ENCODE measurements around the gene TDRD7.
"Not testable (repeated sequence)": the region's sequence is repeated elsewhere in the genome, so short reads cannot be mapped to it uniquely, and the experiment has no call there.

Gene TDRD7

GRCh38 chr9:97479496-97480159, 67.7 kb downstream of the TDRD7 start:
- DNase-seq (ENCODE audit: low read depth): no peak

DNA sequence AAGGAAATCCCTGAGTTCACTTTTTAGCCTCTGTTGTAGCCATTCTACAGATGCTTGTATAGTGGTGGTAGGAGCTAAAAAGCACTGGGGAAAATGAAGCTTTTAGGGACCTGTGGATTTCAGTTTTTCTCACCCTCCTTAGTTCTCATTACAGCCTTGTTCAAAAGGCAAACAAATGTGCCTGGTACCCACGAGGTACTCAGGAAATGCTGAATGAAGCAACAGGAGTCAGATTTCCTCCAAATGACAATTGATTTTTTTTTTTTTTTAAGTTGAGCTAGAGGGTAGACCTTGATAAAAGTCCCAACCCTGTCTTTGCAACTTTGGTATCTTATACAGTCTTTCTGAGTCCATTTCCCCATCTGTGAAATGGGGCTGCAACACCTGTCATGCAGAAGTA, 68.3 kb downstream of the TDRD7 start:
- no peak for DNase-seq (ENCODE audit: low read depth)

- DNase-seq (ENCODE audit: low read depth): no peak
Observed at GRCh38 chr9:97480749-97481148, 68.9 kb downstream of the TDRD7 start.

- DNase-seq (ENCODE audit: low read depth): no peak
Observed at GRCh38 chr9:97484134-97484533, 72.2 kb downstream of the TDRD7 start.

DNA sequence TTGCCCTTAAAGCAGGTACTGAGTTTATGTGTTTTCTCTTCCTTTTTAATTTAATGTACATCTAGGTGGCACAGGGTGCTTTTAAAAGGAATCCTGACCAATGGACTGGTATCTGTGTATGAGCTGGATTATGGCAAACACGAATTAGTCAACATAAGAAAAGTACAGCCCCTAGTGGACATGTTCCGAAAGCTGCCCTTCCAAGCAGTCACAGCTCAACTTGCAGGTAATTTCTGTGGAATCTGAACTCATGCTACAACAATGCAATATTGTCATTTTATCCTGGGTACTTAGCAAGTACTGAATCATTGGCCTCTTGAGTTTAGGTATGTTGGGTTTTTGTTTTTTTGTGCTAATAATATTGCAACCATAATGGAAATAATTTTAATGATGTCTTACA, 75.2 kb downstream of the TDRD7 start:
- peak; percentile 74 for DNase-seq (ENCODE audit: low read depth)

DNA sequence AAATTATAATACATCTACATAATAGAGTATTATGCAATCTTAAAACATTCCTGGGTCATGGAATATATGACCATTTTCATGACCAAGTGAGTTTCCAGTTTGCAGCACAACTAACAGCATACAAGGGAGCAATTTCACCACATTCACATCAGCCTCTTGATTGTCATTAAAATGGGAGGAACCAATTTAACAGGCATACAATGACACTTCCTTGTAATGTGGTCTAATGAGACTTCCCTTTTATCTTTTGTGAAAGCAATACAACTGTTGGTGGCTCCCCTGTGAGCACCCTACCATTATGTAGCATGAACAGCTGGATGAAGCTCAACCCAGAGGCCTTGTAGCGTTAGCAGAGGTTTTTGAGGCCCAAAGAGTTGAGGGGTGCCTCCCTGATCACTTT, 76.0 kb downstream of the TDRD7 start:
- DNase-seq (ENCODE audit: low read depth): no peak

- DNase-seq (ENCODE audit: low read depth): no peak
Observed at GRCh38 chr9:97491216-97491999, 79.5 kb downstream of the TDRD7 start.

GRCh38 chr9:97497558-97498375, 85.9 kb downstream of the TDRD7 start:
- not testable (repeated sequence) for DNase-seq (ENCODE audit: low read depth)

GRCh38 chr9:97498846-97499245, 87.0 kb downstream of the TDRD7 start:
- not testable (repeated sequence) for DNase-seq (ENCODE audit: low read depth)

DNA sequence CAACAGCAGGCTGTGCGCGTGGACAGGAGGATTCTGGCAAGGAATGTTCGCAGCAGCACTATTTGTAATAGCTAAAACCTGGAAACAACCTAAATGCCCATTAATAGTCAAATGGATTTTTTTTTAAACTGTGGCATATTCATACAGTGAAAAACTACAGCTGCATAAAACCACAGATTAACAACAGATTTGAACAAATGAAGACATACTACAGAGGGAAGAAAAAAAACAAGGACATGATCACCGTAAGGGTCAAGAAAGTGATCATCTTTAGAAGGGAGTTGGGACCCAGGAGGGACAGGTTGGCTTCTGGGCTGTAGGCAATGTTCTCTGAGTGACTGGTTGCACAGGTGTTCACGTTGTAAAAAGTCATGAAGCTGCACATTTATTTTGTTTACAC, 88.4 kb downstream of the TDRD7 start:
- DNase-seq (ENCODE audit: low read depth): no peak

DNA sequence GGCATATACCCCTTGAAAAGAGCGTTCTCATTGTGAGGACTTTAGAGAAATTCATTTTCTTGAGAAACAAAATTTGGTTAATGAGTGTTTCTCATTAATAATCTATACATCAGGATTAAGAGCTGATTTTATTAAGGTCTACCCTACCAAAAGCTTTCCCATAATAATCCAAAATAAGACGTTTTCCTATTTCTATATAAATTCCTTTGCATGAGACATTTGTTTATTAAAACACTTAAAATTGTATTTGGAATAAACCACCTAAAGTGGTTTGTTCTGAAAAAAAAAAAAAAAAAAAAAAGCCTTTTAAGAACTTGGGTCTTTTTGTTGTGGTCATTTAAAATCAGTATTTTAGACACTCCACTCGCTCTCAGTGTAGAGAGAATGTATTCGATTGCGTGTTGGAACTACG, 88.9 kb downstream of the TDRD7 start:
- DNase-seq (ENCODE audit: low read depth): no peak

DNA sequence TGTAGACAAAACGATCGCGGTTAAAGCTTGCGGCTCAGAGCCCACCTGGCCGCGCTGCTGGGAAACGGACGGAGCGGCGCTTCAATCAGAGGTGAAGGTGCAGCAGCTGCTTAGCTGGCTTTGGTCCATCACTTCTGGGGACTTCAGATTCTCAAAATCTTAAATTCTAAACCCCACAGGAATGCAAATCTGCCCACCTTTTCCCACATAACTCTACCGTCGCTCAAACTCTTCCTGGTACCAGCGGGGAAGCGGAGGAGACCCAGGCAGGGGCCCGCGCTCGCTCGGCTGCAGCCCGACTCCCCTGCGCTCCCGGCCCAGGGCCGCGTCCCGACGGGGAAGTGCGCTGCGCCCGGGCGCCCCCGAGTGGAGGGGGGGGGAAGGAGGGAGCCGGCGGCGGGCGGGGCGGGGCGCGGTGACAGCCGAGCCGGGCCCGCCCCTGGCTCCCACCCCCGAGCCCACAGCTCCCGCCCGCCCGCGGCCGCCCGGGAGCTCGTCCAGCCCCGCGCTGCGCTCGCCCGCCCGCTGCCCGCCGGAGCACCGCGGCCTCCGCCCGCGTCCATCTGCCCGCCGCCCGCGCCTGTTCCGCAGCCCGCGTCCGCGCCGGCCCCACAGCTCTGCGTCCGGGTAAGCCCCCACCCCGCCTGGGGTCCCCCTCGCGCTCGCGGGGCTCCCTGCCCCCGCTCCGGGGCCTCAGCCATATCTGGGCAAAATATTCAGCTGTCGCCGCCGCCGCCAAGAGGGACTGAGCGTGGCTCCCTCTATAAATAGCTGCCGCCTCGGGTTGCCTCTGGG, 89.5 kb downstream of the TDRD7 start, which contains the start of gene TMOD1:
TMOD1 (plus strand) TSS at position 490 of the 795 bp plus-strand sequence. CDS start 22,523 bp downstream, outside the sequence.
- peak; percentile 60 for DNase-seq (ENCODE audit: low read depth)

DNA sequence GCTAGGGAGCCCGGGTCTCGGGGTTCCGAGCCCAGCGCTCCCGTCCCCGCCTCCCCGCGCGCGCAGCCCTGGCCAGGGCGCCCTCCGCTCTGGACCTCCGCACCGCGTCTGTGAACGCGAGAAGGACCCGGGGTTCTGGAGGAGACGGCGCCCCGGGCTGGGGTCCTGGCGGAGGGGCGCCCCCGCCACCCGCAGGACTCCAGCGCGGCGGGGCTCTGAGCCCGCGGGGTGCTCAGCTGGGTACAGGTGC, 90.0 kb downstream of the TDRD7 start:
- DNase-seq (ENCODE audit: low read depth): no peak

- DNase-seq (ENCODE audit: low read depth): no peak
Observed at GRCh38 chr9:97502222-97502983, 90.5 kb downstream of the TDRD7 start.

- DNase-seq (ENCODE audit: low read depth): no peak
Observed at GRCh38 chr9:97502984-97503861, 91.3 kb downstream of the TDRD7 start.

DNA sequence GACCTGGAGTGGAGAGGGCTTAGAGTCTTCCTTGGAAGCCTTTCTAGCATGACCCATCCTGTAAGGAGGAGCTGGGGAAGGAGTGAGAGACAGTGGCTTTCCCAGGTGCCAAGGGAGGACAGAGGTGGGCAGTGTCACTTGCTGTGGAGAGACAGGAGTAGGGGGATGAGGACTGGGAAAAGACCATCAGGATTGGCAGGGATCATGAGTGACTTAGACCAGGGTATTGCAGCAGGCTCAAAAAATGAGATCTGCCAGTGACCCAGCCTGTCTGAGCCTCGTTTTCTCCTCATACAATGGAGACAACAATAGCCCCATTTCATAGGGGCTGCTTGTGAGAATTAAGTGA, 91.9 kb downstream of the TDRD7 start:
- DNase-seq (ENCODE audit: low read depth): no peak

- no peak for DNase-seq (ENCODE audit: low read depth)
Observed at GRCh38 chr9:97504381-97505216, 92.7 kb downstream of the TDRD7 start.

DNA sequence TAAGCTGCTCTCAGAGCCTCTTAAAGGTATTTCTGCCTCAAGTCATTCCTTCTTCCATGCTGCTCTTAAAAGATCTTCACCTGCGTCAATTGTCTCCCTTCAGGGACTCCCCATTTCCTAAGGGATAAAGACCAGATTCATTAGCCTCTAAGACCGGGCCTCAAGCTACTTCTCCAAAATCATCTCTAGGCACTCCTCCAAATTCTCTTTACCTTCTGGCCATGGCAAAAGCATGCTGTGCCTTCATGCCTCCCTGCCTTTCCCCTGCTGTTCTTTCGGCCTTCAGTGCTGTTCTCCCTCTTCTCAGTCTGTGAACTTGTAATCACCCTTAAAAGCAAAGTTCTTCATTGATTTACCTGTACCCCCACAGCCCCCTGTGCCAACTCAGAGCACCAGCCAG, 93.9 kb downstream of the TDRD7 start:
- no peak for DNase-seq (ENCODE audit: low read depth)

DNA sequence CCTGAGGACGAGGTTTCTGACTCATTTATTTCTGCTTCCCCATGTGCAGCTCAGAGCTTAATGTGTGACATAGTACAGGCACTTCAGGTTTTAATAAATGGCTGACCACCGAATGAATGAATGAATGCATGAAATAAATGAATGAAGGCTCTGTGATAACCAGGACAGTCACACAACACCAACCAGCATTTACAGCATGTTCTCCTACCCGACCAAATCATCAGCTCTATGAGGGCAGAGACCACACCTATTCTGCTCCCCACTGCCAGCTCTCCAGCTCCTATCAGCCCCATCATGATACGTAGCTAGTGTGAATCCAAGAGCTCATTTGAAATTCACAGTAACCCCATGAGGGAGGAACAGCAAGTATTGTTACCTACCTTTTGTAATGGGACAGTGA, 94.4 kb downstream of the TDRD7 start:
- DNase-seq (ENCODE audit: low read depth): no peak

- no peak for DNase-seq (ENCODE audit: low read depth)
Observed at GRCh38 chr9:97506787-97507186, 94.9 kb downstream of the TDRD7 start.

All from ELR (cell line).